HG03521 (cell line): ENCODE data around the gene EFCAB14.
"Not testable (repeated sequence)": the region's sequence is repeated elsewhere in the genome, so short reads cannot be mapped to it uniquely, and the experiment has no call there.

ENCODE experiments used
- ATAC-seq: cut with Tn5 transposase; IDR thresholded peaks from one replicate; pipeline ENCODE4 v1.9.1; 2021; ENCODE audit warnings: mild to moderate bottlenecking, moderate library complexity; ENCODE audit not compliant: unreplicated experiment

Gene EFCAB14

GRCh38 chr1:46724991-46725735 is 6.2 kb upstream of the EFCAB14 start:
- peak; percentile 69 for ATAC-seq

GRCh38 chr1:46723901-46724300 is 5.0 kb upstream of the EFCAB14 start:
- ATAC-seq, result no peak

DNA sequence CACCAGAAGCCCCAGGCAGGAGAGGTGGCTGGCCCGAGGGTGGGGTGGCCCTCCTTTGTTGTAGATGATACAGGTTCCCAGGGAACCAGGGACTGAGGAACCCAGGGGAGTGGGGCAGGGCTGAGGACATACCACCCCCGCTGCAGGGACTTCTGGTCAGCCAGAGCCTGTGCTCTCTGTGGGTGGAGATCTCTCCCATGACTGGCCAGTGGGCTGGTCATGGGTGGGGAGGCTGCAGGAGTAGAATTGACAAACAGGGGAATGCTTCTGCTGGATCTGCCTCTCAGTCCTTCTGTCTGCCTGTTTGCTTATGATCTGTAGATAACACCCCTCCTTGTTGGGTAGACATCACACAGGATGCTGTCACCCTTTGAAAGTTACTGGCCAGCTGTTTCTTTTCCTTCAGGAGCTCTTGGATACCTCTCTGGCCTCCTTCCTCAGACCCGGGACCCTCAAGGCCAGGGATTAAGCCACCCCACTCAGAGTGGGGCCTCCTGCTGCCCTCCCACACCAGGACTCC is 2.8 kb upstream of the EFCAB14 start:
- ATAC-seq, result no peak

DNA sequence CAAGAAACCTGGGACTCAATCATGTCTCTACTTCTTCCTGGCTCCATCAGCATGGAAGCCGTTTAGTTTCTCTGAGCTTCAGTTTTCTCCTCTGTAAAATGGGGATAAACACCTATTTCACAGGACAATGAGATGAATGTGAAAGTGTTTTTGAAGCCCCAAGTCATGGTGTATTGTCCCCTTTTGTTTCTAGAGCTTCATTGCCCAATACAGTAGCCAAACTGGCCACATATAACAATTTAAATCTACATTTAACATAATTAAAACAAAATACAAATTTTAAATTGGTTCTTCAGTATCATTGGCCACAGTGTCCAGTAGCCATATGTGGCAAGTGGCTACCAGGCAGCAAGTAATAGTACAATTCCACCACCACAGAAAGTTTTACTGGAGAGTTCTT is 2.3 kb upstream of the EFCAB14 start:
- ATAC-seq, result no peak

- not testable (repeated sequence) for ATAC-seq
These were observed 1.4 kb upstream of the EFCAB14 start for GRCh38 chr1:46720319-46720718.

- no peak for ATAC-seq
These were observed 775 bp upstream of the EFCAB14 start for GRCh38 chr1:46719689-46720088.

GRCh38 chr1:46718340-46718726 is 581 bp downstream of the EFCAB14 start:
- no peak for ATAC-seq

DNA sequence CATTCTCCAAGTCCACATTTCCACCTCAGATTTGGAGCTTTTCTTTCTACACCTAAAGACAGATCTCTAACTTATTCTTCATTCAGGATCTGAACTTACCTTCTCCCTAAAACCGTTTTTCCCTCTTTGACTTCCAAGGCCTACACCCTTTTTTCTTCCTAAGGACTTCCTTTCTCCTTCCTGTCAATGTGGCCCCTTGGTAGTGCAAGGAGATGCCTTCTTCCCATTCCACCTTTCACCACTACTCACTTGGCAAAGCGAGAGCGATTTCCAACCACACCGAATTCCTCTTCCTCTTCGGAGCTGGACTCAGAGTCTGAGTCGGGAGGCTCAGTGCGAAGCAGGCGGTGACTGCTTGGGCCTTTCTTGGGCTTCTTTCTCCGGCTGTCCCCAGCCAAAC is 1.3 kb downstream of the EFCAB14 start:
- ATAC-seq, result no peak

DNA sequence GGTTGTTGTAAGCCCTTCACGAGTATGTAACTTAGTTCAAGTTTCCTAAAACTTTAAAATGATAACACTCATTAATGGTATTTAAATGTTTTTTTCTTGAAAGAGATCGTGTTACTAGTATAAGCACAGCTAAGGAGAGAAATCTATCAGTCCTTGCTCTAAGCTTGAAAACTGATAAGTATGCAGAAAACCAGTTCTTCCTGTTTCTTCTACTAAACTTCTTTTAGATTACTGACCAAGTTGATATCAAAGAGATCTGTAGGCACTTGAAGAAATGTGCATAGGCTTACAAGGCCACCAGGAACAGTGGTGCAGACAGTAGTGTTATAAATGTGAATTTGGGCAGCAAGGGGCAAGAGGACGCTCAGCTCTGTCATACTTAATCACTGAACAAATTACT is 3.9 kb downstream of the EFCAB14 start:
- ATAC-seq, result no peak

DNA sequence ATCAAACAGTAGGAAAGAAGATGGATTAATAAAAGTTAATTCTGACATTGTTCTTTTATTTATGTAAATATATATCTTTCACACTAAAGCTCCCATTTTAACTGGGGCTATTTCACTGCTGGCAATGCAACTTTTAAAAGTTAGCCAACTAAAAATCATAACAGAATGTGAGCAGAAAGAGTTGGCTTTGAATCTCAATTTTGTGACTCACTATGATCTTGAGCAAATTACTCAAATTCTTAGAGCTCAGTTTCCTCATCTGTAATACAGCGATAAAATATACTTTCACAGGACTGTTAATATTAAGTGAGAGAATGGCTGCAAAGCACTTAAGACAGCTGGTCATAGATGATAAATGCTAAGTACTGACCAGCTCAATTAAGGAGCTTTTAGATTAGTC is 10.8 kb downstream of the EFCAB14 start:
- ATAC-seq, result no peak

GRCh38 chr1:46705408-46705807 is 13.5 kb downstream of the EFCAB14 start:
- ATAC-seq, result no peak

GRCh38 chr1:46703927-46704641 is 14.8 kb downstream of the EFCAB14 start:
- ATAC-seq, result no peak

GRCh38 chr1:46699666-46700065 is 19.2 kb downstream of the EFCAB14 start:
- ATAC-seq, result no peak

GRCh38 chr1:46697053-46697452 is 21.9 kb downstream of the EFCAB14 start:
- no peak for ATAC-seq

GRCh38 chr1:46694676-46695075 is 24.2 kb downstream of the EFCAB14 start:
- ATAC-seq, result not testable (repeated sequence)

DNA sequence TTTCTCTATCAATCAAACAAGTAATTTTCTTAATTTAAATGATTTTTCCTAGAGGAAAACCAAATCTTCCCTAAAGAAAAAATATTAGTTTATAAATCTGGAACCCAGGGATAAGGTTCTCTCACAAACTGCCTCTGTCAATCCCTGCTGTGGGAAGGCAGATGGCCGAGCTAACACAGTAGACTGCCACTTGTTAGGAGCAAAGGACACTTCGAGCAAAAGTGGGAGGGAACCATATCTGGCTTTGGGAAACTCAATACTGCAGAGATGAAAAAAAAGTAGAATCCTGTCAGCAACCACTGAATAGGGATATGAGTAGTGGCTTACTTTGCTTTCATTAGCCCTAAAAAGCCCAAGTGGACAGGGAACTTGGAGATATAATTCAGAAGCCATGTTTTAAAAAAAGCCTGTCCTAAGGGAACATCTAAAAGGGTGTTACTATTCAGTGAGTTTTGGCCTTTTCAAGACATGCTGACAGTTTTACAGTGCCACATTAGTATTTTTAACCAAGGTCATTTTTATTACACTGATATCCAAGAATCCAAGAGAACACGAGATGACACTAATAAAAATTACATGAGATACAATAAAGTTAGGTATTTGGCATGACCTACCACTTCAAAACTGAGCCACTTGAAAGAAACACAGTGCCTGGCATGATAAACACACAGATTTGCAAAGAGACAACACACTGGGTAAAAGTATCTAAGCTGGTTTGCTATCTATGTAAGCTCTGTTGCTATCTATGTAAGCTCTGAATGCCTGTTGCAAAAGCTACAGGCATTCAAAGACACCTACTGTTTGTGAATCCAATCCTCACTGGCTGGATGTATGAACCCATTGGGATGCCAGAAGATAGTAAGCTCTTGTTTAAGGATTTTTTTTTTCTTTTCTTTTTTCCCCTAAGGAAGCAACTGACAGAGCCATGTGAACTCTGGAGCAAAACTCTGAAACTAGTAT is 25.8 kb downstream of the EFCAB14 start:
- no peak for ATAC-seq

- ATAC-seq, result no peak
These were observed 26.7 kb downstream of the EFCAB14 start for GRCh38 chr1:46691997-46692790.

DNA sequence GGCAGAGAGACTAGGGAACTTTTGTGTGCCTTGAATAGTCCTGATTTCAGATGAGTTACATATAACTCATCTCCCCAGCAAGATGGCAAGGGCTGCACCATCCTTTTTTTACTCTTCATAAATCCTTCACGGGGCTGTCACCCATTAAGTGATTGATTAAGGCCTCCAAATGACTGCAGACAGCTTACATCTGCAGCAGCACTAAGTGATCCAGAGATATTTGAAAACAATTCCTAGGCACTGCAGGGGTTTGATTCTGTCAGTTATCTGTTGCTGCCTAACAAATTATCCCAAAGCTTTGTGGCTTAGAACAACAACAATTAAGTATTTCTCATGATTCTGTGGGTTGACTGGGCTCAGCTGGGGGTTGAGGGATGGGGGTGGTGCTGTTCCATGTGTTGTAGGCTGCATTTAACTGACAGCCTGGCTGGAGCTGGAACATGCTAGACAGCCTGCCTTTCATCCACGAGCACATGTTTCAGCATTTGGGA is 27.9 kb downstream of the EFCAB14 start:
- no peak for ATAC-seq

- ATAC-seq, result no peak
These were observed 29.0 kb downstream of the EFCAB14 start for GRCh38 chr1:46689897-46690296.

GRCh38 chr1:46689356-46689755 is 29.6 kb downstream of the EFCAB14 start:
- no peak for ATAC-seq
